HG02610 (cell line): ENCODE results near the gene RPUSD1.
"Not testable (repeated sequence)": the region's sequence is repeated elsewhere in the genome, so short reads cannot be mapped to it uniquely, and the experiment has no call there.

Source experiments
- ATAC-seq: cut with Tn5 transposase; IDR thresholded peaks from one replicate; pipeline ENCODE4 v1.9.1; 2021; ENCODE audit warnings: mild to moderate bottlenecking, moderate library complexity; ENCODE audit not compliant: unreplicated experiment

Gene RPUSD1, protein sequence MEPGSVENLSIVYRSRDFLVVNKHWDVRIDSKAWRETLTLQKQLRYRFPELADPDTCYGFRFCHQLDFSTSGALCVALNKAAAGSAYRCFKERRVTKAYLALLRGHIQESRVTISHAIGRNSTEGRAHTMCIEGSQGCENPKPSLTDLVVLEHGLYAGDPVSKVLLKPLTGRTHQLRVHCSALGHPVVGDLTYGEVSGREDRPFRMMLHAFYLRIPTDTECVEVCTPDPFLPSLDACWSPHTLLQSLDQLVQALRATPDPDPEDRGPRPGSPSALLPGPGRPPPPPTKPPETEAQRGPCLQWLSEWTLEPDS

DNA sequence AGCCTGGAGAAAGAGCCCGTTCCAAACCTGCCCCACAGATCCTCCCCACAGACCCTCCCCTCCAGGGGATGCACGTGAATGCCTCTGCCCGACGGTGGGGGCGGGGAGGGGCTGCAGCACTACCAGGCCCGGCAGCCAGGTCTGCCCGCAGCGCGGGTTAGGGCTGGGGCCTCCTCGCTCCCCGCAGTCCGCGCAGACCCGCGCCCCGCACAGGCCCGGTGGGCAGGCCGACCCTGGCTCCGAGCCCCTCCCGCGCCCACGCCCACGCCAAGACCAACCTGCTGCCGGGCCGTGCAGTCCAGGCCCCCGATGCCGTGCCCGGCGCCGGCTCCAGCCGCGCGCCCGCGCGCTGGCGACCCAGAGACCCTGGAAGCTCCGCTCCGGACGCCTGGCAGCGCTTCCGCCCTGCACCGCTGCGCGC, at the start of gene RPUSD1:
Gene RPUSD1 (minus strand): TSS at position 404 of the 421 bp plus-strand sequence. CDS start 644 bp downstream, outside the sequence.
- ATAC-seq: no peak

DNA sequence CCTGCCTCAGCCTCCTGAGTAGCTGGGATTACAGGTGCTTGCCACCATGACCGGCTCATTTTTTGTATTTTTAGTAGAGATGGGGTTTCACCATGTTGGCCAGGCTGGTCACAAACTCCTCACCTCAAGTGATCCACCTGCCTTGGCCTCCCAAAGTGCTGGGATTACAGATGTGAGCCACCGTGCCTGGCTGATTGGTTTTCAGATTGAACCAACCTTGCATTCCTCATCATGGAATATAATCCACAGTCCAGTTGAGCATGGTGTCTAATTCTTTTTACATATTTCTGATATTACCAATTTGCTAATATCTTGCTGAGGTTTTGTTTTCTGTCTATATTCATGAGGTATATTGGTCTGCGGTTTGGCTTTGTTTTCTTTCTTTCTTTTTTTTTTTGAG, 48.6 kb upstream of the RPUSD1 start:
- not testable (repeated sequence) for ATAC-seq

DNA sequence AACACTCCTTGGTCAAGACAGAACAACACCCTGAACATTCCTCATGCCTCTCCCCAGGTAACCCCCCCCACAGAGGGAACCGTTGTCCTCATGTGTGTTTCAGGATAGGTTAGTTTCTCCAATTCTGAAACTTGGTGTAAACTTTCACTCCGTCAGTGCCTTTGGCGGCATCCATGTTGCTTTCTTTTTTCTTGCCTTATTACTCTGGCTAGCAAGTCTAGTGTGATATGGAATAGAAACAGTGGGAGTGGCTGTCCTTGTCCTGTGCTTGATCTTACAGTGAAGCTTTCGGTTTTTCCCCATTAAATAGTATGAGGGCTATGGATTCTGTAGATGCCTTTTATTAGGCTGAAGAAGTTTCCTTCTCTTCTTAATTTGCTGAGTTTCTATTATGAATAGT, 48.0 kb upstream of the RPUSD1 start:
- no peak for ATAC-seq

DNA sequence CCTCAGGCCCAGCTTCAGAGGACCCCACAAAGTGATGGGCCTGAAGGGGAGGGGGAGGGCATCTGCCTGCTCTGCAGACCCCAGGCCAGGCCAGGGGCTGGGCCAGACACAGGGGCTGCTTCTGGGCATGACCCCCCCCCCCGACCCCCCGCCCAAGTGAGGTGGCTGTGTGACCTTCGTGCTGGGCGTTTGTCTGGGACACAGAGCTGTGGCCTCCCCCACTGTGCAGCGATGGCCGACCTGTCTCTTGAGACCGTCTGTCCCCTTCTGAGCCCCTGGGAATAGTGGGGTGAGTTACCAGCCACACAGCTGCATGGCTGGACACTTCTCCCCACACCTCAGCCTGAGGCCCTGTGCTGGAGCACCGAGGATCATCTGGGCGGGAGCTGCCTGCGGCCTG, 47.2 kb upstream of the RPUSD1 start:
- ATAC-seq: no peak

DNA sequence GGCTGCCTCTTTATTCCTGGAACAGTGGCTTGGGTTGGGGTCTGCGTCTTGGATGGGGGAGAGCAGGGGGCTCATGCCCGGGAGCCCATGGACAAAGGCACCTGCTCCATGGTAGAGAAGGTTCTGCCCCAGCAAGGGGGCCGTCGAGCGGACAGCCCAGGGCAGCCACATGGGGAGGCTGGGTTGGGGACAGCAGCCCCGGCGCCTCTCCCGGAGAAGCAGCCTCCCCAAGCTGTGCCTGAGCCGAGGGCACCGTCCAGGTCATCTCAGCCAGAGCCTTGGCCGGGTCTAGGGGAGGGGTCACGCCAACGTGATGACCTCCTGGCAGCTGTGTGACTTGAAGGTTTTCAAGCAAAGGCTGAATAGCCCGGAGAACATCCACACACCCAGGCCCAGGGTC, 45.2 kb upstream of the RPUSD1 start:
- no peak for ATAC-seq

DNA sequence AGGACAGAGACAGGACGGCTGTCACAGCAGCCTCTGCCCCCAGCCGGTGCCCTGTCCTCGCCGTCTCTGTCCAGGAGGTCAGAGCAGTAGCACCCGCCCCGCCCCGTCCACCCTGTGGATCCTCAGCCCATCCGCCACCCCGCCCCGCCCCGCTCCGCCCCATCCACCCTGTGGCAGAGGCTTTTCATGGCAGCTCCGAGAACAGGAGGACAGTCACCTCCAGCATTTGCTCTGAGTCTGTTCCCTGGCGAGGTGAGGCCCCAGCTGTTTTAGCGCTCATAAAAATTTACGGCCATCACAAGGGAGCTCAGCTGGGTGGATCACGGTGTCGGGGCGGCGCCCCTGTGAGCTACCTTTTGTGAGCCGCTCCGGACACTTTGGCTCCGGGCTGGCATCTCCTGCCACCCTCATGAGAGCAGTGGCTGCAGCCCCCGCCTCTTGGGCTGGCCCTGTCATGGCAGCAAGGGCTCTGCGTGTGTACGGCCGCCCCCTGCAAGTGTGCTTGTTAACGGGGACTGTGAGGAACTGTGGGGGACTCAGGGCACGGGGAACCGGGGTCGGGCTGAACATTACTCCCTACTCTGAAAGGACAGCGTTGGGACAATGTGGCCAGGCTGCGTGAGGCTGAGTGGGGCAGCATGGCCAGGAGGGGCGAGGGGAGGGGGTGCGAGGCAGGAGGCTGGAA, 44.6 kb upstream of the RPUSD1 start:
- no peak for ATAC-seq

DNA sequence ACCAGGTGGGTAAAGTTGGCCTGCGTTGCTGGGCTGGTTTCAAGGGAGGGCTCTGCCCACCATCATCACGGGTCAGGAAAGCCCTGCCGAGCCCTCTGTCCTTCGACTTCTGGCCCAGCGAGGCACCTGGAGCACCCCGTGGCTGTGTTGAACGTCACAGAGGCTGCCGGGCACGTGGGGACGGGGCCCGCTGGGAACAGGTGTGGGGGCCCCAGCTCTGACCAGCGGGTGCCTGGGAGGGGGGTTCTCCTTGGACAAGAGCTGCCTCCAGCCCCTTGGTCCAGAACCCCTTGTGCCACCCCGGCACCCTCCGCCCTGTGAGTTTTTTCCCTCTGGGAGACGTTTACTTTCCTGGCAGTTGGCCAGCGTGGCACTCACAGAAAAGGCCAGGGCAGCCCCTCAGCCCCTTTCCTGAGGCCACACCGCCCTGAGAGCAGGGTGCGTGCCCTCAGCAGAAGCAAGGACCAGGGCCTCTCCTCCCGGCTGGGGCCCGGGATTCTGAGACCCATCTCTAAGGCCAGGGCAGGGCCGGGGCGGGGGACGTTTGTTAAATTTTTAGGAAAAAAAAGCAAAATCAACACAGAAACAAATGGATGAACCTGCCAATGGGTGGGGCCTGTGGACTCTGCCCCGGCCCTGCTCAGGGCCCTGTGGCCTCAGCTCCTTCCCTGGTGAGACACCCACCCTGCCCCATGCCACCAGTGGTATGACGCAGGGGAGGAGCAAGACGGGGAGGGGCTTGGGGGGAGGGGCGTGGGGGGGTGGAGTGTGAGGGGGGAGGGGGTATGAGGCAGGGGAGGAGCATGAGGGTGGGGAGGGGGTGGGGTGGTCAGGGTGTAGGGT, 43.6 kb upstream of the RPUSD1 start:
- ATAC-seq: no peak

DNA sequence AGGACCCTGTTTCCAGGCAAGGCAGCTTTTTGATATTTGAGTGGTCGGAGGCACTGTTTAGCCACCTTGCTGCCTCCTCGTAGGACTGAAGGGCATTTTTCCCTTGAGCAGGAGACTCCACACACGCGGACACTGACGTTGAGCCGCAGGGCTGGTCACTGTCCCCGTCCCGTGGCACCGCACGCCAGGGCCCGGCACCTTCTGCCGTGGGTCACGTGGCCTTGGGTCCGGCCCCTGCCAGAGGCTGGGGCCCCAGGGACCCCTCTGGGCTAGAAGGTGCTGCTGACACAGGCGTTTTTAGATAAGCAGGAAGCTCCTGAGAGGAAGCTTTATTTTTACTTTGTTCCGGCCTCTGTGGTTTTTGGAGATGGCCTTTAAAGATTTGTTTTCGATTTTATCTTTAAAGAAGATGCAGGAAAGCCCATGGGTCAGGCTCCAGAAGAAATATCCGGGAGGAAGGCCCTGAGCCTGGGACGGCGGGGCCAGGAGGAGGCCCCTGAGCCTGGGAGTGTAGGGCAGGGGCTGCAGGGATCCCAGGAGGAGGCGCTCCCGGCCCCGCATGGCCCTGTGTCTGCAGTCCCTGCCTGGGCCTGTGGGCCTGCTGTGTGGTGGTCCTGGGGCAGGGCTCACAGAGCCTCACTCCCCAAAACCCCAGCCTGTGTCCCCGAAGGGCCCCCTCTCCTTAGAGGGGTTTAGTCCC, 42.8 kb upstream of the RPUSD1 start:
- no peak for ATAC-seq

DNA sequence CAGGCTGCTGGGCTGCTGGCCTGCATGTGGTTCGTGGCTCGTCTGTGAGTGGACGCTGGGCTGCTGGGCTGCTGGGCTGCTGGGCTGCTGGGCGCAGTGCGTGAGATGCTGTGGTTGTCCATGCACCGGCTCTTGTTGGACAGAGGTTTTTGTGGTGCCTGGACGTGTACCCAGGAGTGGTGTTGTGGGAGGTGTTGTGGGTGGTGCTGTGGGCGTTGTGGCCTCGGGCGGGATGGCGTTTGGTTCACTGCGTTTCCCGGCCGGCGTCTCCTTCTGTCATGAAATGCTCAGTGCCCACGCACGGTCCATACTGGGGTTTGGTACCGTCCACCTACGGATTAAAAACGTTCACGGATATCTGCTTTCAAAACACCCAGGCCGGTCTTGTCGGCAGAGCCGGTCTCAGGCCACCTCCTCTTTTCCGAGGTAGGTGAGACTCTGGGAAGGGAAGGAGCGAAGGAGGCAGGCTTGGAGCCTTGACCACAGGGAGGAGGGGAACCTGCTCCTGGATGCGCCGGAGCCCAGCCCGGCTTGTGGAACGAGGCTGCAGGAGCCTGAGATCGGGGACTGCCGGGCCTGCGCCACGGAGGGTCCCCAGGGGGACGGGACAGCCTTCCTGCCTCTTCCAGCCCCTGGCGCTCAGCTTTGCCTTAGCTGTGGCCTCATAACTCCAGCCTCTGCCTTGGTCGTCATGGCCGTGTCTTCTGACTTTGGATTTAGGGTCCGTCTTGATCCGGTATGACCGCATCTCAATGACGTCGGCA, 42.1 kb upstream of the RPUSD1 start:
- no peak for ATAC-seq

DNA sequence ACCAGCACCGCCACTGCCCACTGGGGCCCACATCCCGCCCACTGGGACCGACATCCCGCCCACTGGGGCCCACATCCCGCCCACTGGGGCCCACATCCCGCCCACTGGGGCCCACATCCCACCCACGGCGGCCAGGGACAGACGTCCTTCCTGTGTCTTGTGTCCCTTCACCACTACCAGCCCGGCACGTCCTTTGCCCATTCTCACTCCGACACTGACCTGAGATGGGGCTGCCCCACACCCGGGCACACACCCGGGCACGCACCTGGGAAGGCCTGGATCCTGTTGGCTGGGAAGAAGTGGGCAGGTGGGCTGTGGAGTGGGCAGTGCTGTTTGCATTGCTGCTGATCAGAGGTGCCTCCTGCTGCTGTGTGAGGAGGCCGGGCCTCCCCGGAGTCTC, 40.7 kb upstream of the RPUSD1 start:
- no peak for ATAC-seq

DNA sequence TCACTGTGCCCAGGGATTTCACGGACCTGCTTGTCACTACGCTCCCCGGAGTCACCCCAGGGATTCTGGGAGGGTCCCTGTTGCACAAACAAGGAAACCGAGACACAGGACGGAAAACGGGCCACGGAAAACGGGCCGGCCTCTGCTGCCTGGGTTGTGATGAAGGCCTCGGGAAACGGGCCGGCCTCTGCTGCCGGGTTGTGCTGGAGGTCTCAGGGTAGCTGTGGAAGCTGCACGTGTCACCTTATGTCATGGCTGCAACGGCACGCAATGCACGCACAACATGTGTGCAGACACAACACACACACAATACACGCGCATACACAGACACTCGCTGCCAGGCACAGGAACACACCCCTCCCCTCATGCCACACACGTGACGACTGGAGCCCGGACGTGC, 39.3 kb upstream of the RPUSD1 start:
- no peak for ATAC-seq

DNA sequence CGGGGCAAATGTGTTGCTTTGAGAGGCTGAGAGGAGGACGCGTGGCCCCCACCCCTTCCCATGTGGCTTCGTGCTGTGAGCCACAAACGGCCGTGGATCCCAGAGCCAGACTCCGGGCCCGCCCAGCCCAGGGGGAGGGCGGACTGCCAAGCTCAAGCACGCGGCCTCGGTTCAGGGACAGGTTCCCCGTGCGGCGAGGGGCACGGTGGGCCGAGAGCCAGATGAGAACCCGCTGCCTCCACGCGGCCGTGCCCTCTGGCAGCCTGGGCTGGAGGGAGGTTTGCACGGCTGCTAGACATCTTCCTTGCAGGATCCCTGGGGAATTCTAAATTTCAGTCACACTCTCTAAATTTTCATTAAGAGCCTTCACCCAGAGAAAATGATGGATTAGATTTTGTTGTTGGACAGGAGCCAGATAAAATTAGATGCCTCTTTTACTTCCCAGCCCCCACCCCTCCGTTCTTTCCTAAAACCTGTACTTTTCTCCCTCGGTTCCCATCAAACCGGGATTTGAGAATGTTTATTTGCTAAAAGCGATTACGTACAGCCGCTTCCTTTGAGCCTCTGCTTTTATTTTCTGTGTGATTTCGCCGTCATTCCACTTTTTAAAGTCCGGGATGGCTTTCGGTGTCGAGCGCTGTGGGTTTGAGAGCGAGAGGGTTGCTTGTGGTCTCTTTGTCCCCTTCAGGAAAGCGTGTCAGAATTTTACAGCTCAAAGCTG, 37.3 kb upstream of the RPUSD1 start:
- no peak for ATAC-seq

DNA sequence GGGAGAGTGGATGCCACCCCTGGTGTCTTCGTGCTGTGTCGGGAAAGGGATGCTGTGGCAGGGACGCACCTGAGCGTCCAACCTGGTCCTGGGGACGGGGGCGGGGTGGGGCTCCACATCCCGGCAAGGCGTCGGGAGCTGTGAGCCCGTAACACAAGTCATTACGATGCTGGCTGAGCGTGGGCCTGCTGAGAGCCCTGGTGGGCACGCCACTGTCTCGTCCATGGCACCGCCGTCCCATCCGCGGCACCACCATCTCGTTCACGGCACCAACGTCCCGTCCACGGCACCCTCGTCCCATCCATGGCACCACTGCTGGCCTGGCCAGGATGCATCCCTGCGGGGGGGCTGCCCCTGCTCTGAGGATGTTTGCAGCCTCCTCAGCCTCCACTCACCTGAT, 36.4 kb upstream of the RPUSD1 start:
- no peak for ATAC-seq

DNA sequence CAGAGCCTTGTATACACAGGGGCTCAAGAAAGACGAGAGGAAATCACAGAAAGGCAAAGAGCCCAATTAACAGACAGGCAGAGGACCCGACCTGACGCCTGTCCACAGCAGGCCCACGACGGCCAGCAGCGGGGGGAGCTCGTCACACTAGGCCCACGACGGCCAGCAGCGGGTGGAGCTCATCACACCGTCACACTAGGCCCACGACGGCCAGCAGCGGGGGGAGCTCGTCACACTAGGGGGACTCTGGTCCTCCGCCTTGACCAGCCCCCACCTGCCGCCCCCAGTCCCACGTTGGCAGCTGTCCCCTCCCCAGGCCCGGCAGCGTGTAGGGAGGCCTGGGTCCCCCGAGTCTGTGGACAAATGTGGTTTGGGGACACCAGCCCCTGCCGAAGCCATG, 36.0 kb upstream of the RPUSD1 start:
- no peak for ATAC-seq

DNA sequence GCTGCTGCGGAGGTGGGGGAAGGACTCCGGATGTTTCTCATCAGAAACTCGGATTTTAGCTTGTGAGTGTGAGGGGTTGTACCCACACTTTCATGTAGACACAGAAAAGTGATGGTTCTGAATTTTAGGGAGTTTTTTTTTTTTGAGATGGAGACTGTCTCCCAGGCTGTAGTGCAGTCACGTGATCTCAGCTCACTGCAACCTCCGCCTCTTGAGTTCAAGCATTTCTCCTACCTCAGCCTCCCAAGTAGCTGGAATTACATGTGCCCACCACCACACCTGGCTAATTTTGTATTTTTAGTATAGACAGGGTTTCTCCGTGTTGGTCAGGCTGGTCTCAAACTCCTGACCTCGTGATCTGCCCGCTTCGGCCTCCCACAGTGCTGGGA, 34.7 kb upstream of the RPUSD1 start:
- no peak for ATAC-seq

DNA sequence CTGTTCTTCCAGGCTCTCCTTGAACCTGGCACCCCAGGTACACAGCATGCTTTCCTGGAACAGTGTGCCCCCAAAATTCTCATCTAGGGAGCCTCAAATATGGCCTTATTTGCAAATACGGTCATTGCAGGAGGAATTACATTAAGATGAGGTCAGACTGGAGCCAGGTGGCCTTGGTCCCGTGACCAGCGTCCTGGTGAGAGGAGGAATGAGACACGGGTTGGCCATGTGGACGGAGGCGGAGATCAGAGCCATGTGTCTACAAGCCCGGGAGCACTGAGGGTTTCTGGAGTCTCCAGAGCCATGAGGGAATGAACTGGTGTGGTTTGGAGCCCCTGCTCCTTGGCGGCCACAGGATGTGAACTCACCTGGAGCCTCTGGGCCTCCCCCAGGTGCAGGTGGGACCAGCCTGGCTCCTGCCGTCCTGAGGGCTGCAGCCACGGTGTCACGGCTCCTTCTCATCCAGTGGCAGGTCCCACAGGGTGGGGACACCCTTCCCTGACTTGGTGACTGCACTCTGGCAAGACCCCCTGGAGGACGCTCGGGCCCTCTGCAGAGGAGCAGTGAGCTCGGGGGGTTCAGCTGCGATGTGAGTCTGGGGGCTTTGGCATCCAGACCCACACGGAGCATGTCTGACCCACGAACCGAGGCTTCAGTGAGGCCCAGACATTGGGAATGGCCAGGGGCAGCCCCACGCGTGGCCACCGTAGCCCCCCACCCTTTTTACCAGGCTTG, 34.2 kb upstream of the RPUSD1 start:
- ATAC-seq: no peak

DNA sequence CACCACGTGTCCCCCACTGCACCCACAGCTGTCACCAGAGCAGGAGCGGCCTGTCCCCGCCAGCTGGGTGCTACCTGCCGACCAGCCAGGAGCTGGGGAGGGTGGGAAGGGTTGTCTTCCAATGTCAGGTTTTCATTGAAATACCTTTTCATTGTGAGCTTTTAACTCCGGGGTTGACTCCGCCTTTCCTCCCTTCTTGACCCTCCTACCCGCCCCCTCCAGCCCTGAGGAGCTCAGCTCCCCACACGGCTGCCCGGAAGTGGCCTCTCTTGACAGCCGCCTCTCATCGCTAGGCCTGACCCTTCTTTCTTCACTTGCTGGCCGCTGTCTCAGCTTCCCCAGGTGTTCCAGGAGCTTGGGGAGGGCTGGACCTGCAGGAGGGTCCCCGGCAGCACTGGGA, 33.6 kb upstream of the RPUSD1 start:
- no peak for ATAC-seq

DNA sequence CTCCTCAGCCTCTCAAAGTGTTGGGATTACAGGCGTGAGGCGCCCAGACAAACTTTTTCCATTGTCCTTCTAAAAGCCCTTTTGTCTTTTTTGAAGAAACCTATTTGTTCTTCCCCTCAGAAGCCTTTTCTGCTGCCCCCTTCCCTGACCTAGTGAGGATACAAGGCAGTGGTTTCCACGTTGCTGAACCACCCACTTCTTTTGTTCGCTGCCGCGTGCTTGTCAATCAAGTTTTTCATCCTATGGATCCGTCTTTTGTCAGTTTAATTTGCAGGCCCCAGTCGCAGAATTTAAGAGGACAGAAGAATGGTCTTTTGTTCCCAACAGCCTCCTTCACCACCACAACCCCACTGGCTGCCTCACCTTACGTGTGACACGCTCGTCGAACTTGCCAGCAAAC, 32.6 kb upstream of the RPUSD1 start:
- no peak for ATAC-seq

DNA sequence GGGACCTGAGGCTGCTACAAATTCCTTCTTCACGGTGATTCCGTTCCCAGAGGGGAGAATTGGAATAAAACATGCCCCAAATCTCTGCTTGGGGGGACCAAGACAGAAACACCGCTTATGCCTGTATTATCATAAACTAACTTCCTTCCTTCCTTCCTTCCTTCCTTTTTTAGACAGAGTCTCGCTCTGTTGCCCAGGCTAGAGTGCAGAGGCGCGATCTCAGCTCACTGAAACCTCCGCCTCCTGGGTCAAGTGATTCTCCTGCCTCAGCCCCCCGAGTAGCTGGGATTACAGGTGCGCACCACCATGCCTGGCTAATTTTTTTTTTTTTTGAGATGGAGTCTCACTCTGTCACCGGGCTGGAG, 31.8 kb upstream of the RPUSD1 start:
- not testable (repeated sequence) for ATAC-seq
